Cardiac fibroblast (primary cell): Measurements from ENCODE around the gene CUL9.

ENCODE experiments used
- DNase-seq, 2 donors: peaks; one replicate each; pipeline versions ENCODE4 v3.0.0 to v3.0.0-alpha.2; 2010; ENCODE audit warnings: low read depth in 2 of 2
- H3K4me3 ChIP-seq, 2 donors: replicated peaks in 1 of 2; 1 replicate in 1 of 2; 2 replicates in 1 of 2; pipeline ENCODE4 v1.5.1; 2011; ENCODE audit warnings: low read depth in 2 of 2, low read length in 2 of 2, mild to moderate bottlenecking in 2 of 2, moderate library complexity in 1 of 2
- CTCF ChIP-seq: IDR thresholded peaks from one replicate; pipeline ENCODE4 v1.5.1; 2011; ENCODE audit warnings: low read depth, mild to moderate bottlenecking, low read length, inconsistent platforms

CUL9 gene

GRCh38 chr6:43271944-43272343 lies 89.9 kb downstream of the CUL9 start:
- H3K4me3 ChIP-seq = no peak overlapping the region
- no peak for TF ChIP-seq CTCF
- DNase-seq = no peak

- no peak for TF ChIP-seq CTCF
- no peak for DNase-seq
- no peak overlapping the region for H3K4me3 ChIP-seq
Measured at GRCh38 chr6:43273707-43274106, 91.7 kb downstream of the CUL9 start.
